Neural cell (in vitro differentiated cells): ENCODE results near the gene TXNRD3. TPM values are rescaled to one million over a fixed set of nuclear protein-coding genes. Genes with fewer than 3 reads are reported as not detected.

Experiments used
- H2AFZ ChIP-seq: fragments of 200-600, 300-800 bp; sonication (generic), shearing (Covaris generic); 2 replicates; pipeline ENCODE4 v1.6.0; 2014; ENCODE audit warnings: low read depth, mild to moderate bottlenecking, antibody characterized with exemption, low read length, moderate library complexity
- H3F3A ChIP-seq: fragments of 200-600 bp; shearing (Covaris generic); 2 replicates; pipeline ENCODE4 v1.6.1; 2016; ENCODE audit warnings: mild to moderate bottlenecking, moderate library complexity, mixed read lengths, antibody characterized with exemption, low read length; ENCODE audit not compliant: insufficient read depth, poor library complexity, severe bottlenecking
- H3K27ac ChIP-seq: fragments of 200-600, 300-800 bp; sonication (generic), shearing (Covaris generic); 2 replicates; pipeline ENCODE4 v1.5.1; 2014; ENCODE audit warnings: mild to moderate bottlenecking, low read length, moderate library complexity
- H3K27me3 ChIP-seq: fragments of 300-800, 200-600 bp; sonication (generic), shearing (Covaris generic); 2 replicates; pipeline ENCODE4 v1.6.0; 2014; ENCODE audit warnings: mild to moderate bottlenecking, low read depth, low read length, moderate library complexity; ENCODE audit not compliant: insufficient read depth
- H3K36me3 ChIP-seq: fragments of 300-800, 200-600 bp; sonication (generic), shearing (Covaris generic); 2 replicates; pipeline ENCODE4 v1.5.1; 2014; ENCODE audit warnings: mild to moderate bottlenecking, antibody characterized with exemption, low read length, moderate library complexity; ENCODE audit not compliant: insufficient read depth
- H3K4me2 ChIP-seq: fragments of 300-800, 200-600 bp; sonication (generic), shearing (Covaris generic); 2 replicates; pipeline ENCODE4 v1.6.0; 2014; ENCODE audit warnings: mild to moderate bottlenecking, low read length
- H3K4me3 ChIP-seq: fragments of 300-800, 200-600 bp; sonication (generic), shearing (Covaris generic); 2 replicates; pipeline ENCODE4 v1.5.1; 2014; ENCODE audit warnings: mild to moderate bottlenecking, low read length, moderate library complexity
- H3K79me2 ChIP-seq: fragments of 200-600 bp; shearing (Covaris generic); replicated peaks from 2 replicates; pipeline ENCODE4 v1.6.0; 2014; ENCODE audit warnings: mild to moderate bottlenecking, low read length, moderate library complexity; ENCODE audit not compliant: insufficient read depth
- H3K9ac ChIP-seq: fragments of 300-800, 200-600 bp; sonication (generic), shearing (Covaris generic); 2 replicates; pipeline ENCODE4 v1.6.1; 2016; ENCODE audit warnings: mild to moderate bottlenecking, low read length, mixed read lengths
- H3K9me2 ChIP-seq: fragments of 200-600 bp; shearing (Covaris generic); 2 replicates; pipeline ENCODE4 v1.6.1; 2016; ENCODE audit warnings: mild to moderate bottlenecking, low read length, mixed read lengths; ENCODE audit not compliant: insufficient read depth
- H3K9me3 ChIP-seq: fragments of 200-600, 300-800 bp; sonication (generic), shearing (Covaris generic); 2 replicates; pipeline ENCODE4 v1.6.1; 2016; ENCODE audit warnings: mild to moderate bottlenecking, mixed run types, low read length, moderate library complexity, mixed read lengths
- H4K20me1 ChIP-seq: fragments of 200-600 bp; shearing (Covaris generic); 2 replicates; pipeline ENCODE4 v1.6.1; 2016; ENCODE audit warnings: mild to moderate bottlenecking, mixed run types; ENCODE audit not compliant: insufficient read depth
- EP300 ChIP-seq: fragments of 450-650 bp; conservative IDR thresholded peaks from 2 replicates; pipeline ENCODE4 v1.6.1; 2014; ENCODE audit warnings: antibody characterized with exemption, mild to moderate bottlenecking, moderate library complexity; ENCODE audit not compliant: poor library complexity, severe bottlenecking
- EZH2 ChIP-seq: fragments of 200-600, 300-800 bp; shearing (Covaris generic), sonication (generic); IDR thresholded peaks from 2 replicates; pipeline ENCODE4 v1.6.1; 2014; ENCODE audit warnings: antibody characterized with exemption, low read length, borderline replicate concordance, mild to moderate bottlenecking; ENCODE audit not compliant: insufficient read depth, poor library complexity, severe bottlenecking
- MXI1 ChIP-seq: fragments of 450-650 bp; conservative IDR thresholded peaks from 2 replicates; pipeline ENCODE4 v1.6.1; 2014; ENCODE audit warnings: antibody characterized with exemption, mild to moderate bottlenecking; ENCODE audit not compliant: poor library complexity, severe bottlenecking
- POLR2AphosphoS5 ChIP-seq: IDR thresholded peaks from 2 replicates; pipeline ENCODE4 v1.6.1; 2012
- RAD21 ChIP-seq: fragments of 450-650 bp; conservative IDR thresholded peaks from 2 replicates; pipeline ENCODE4 v1.6.1; 2014; ENCODE audit warnings: antibody characterized with exemption, mild to moderate bottlenecking, moderate library complexity
- REST ChIP-seq: IDR thresholded peaks from 2 replicates; pipeline ENCODE4 v1.6.1; 2012; ENCODE audit warnings: borderline replicate concordance
- SMC3 ChIP-seq: fragments of 450-650 bp; conservative IDR thresholded peaks from 2 replicates; pipeline ENCODE4 v1.6.1; 2014; ENCODE audit warnings: antibody characterized with exemption, mild to moderate bottlenecking, moderate library complexity; ENCODE audit not compliant: poor library complexity
- TAF1 ChIP-seq: IDR thresholded peaks from 2 replicates; pipeline ENCODE4 v1.6.1; 2012; ENCODE audit warnings: low read depth
- polyA plus RNA-seq: library from polyadenylated mRNA; depleted of rRNA; stranded (reverse); fragments of >200 nt; gene quantifications from 2 replicates; pipeline ENCODE4 v1.2.3, GENCODE V29; 2014
- TF ChIP-seq, protein P1 (sequence below): fragments of 450-650 bp; IDR thresholded peaks from 2 replicates; pipeline ENCODE4 v1.5.1; 2014; ENCODE audit warnings: antibody characterized with exemption, mild to moderate bottlenecking, moderate library complexity; ENCODE audit not compliant: poor library complexity, severe bottlenecking

TXNRD3 gene
- polyA plus RNA-seq, 1 donor from 2014 or later: 2.2 TPM

DNA sequence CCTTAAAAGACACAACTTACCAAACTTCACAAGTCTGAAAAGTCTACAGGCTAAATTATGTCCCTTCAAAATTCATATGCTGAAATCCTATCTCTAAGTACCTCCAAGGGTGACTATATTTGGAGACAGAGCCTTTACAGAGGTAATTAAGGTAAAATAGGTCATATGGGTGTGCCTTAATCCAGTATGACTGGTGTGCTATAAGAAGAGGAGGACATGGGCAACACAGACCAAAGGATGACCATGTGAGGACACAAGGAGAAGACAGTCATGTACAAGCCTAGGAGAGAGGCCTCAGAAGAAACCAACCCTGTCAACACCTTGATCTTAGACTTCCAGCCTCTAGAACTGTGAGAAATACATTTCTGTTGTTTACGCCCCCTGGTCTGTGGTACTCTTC, 32.2 kb downstream of the TXNRD3 start:
- H3K9me3 ChIP-seq: no peaks in the 10 kb centered on the region
- no peaks in the 10 kb centered on the region for H3K9me2 ChIP-seq
- no peak overlapping the region for H3K4me2 ChIP-seq
- no peaks in the 10 kb centered on the region for H3K79me2 ChIP-seq
- no peaks in the 10 kb centered on the region for H3K27me3 ChIP-seq
- H3K27ac ChIP-seq: no peak overlapping the region
- H2AFZ ChIP-seq: no peak overlapping the region
- no peaks in the 10 kb centered on the region for H3F3A ChIP-seq
- TF ChIP-seq TAF1 (no peak), EP300 (no peak), MXI1 (no peak), POLR2AphosphoS5 (no peak), RAD21 (no peak), SMC3 (no peak)
- TF ChIP-seq, protein P1, sequence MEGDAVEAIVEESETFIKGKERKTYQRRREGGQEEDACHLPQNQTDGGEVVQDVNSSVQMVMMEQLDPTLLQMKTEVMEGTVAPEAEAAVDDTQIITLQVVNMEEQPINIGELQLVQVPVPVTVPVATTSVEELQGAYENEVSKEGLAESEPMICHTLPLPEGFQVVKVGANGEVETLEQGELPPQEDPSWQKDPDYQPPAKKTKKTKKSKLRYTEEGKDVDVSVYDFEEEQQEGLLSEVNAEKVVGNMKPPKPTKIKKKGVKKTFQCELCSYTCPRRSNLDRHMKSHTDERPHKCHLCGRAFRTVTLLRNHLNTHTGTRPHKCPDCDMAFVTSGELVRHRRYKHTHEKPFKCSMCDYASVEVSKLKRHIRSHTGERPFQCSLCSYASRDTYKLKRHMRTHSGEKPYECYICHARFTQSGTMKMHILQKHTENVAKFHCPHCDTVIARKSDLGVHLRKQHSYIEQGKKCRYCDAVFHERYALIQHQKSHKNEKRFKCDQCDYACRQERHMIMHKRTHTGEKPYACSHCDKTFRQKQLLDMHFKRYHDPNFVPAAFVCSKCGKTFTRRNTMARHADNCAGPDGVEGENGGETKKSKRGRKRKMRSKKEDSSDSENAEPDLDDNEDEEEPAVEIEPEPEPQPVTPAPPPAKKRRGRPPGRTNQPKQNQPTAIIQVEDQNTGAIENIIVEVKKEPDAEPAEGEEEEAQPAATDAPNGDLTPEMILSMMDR: no peak
- H3K36me3 ChIP-seq: no peaks in the 10 kb centered on the region
- H4K20me1 ChIP-seq: no peaks in the 10 kb centered on the region
- no peak overlapping the region for H3K9ac ChIP-seq
- no peak overlapping the region for H3K4me3 ChIP-seq

GRCh38 chr3:126621627-126622345, 33.1 kb downstream of the TXNRD3 start:
- Histone ChIP-seq H3K9me2 (no peaks in the 10 kb centered on the region), H3K9me3 (no peaks in the 10 kb centered on the region), H2AFZ (no peak overlapping the region), H3K9ac (no peak overlapping the region), H3K4me2 (no peak overlapping the region), H3K4me3 (no peak overlapping the region), H3K27me3 (no peaks in the 10 kb centered on the region), H3K27ac (no peak overlapping the region), H3K79me2 (no peaks in the 10 kb centered on the region), H4K20me1 (no peaks in the 10 kb centered on the region), H3F3A (no peaks in the 10 kb centered on the region), H3K36me3 (no peaks in the 10 kb centered on the region)
- TF ChIP-seq MXI1 (no peak), REST (no peak), POLR2AphosphoS5 (no peak), RAD21 (no peak), TAF1 (no peak), EZH2 (no peak), SMC3 (no peak), EP300 (no peak)
- TF ChIP-seq, protein P1: no peak
